Neural progenitor cell (in vitro differentiated cells): ENCODE data around the gene ZNF500.

Experiments used
- CTCF ChIP-seq: fragments of 200-600 bp; sonication (generic); IDR thresholded peaks from 2 replicates; pipeline ENCODE4 v1.5.1; 2017; ENCODE audit warnings: antibody characterized with exemption, mild to moderate bottlenecking
- EZH2 ChIP-seq: fragments of 200-600 bp; sonication (generic); IDR thresholded peaks from 2 replicates; pipeline ENCODE4 v1.6.1; 2017; ENCODE audit warnings: antibody characterized with exemption, mild to moderate bottlenecking, moderate library complexity
- EZH2phosphoT487 ChIP-seq: fragments of 200-600 bp; sonication (generic); IDR thresholded peaks from 2 replicates; pipeline ENCODE4 v1.6.1; 2017; ENCODE audit warnings: antibody characterized with exemption

GRCh38 chr16:4734730-4735535 is 32.0 kb downstream of the ZNF500 start:
- TF ChIP-seq CTCF = no peak
- TF ChIP-seq EZH2phosphoT487 = no peak
- TF ChIP-seq EZH2 = no peak
